ENCODE measurements around the gene RAD54L. TPM values are rescaled to one million over a fixed set of nuclear protein-coding genes. Genes with fewer than 3 reads are reported as not detected.

The RAD54L gene
- total RNA-seq, 1 experiment from 2014 or later = 44.8 TPM

DNA sequence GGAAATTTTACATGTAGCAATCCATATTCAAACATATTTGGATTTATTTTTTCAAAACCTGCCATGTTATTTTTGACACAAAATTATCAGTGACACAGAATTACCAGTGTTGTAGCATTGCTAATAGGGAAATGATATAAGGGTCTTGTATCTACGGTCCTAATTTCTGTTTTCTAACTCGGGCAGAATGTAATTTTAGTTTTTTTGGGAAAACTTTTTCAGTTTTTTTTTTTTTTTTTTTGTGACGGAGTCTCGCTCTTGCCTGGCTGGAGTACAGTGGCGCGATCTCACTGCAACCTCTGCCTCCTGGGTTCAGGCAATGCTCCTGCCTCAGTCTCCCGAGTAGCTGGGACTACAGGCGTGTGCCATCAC, 58.6 kb downstream of the RAD54L start:
- Histone ChIP-seq H2AFZ (no peak overlapping the region), H3K4me3 (no peak overlapping the region), H3K9me2 (ENCODE audit: insufficient read depth) (no peaks in the 10 kb centered on the region), H3K79me2 (ENCODE audit: low read depth) (peaks cover 87% of the 10 kb centered on the region), H3K9me3 (ENCODE audit: insufficient read depth, low read depth) (no peaks in the 10 kb centered on the region), H3F3A (ENCODE audit: insufficient read depth, low read depth) (peaks cover 11% of the 10 kb centered on the region), H3K27me3 (ENCODE audit: insufficient read depth, low read depth) (no peaks in the 10 kb centered on the region), H3K36me3 (ENCODE audit: low read depth) (peaks cover 34% of the 10 kb centered on the region), H3K27ac (no peak overlapping the region), H3K4me1 (replicated peaks; ENCODE audit: insufficient read depth) (peaks cover 26% of the 10 kb centered on the region), H4K20me1 (ENCODE audit: insufficient read depth) (peaks cover 55% of the 10 kb centered on the region), H3K4me2 (peak overlapping the region; percentile 98)
- no peak for DNase-seq
- intact Hi-C loops (cut with micrococcal nuclease; ENCODE audit: unreplicated experiment) = no loop called here
- ChIA-PET CTCF (no interaction called here), POLR2A (ENCODE audit: unreplicated experiment) (no interaction called here)
- no peak for TF ChIP-seq EZH2 (IDR thresholded peaks at IDR 0.05; ENCODE audit: low read depth)
- TF ChIP-seq, protein P1, sequence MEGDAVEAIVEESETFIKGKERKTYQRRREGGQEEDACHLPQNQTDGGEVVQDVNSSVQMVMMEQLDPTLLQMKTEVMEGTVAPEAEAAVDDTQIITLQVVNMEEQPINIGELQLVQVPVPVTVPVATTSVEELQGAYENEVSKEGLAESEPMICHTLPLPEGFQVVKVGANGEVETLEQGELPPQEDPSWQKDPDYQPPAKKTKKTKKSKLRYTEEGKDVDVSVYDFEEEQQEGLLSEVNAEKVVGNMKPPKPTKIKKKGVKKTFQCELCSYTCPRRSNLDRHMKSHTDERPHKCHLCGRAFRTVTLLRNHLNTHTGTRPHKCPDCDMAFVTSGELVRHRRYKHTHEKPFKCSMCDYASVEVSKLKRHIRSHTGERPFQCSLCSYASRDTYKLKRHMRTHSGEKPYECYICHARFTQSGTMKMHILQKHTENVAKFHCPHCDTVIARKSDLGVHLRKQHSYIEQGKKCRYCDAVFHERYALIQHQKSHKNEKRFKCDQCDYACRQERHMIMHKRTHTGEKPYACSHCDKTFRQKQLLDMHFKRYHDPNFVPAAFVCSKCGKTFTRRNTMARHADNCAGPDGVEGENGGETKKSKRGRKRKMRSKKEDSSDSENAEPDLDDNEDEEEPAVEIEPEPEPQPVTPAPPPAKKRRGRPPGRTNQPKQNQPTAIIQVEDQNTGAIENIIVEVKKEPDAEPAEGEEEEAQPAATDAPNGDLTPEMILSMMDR (conservative IDR thresholded peaks at IDR 0.05) = no peak
- no TSS peak for BruUV-seq (replicated peaks)

DNA sequence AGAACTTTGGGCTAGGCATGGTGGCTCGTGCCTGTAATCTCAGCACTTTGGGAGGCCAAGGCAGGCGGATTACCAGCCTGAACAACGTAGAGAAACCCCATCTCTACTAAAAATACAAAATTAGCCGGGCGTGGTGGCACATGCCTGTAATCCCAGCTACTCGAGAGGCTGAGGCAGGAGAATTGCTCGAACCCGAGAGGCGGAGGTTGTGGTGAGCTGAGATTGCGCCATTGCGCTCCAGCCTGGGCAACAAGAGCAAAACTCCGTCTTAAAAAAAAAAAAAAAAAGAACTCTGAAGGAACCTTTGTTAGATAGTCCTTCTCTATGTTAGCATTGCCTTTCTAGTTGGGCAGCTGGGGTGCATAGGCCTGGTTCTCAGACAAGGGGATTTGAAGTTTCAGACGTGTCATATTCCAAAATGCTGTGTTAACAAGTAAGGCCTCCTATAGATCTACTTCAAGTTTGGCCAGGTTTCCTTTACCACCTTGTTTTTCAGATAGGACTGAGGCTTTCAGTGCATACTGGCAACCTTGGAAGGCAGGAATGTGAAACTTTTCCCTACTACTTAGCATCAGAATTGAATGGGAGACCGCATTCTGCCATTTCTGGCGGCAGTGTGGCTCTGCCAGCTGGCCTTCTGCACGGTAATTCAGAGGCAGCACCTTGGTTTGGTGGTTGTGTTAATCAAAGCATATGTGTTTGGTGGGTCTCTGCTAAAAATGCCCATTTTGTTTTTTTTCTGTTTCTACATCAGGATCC, 62.0 kb downstream of the RAD54L start:
- Histone ChIP-seq H3K4me3 (no peak overlapping the region), H3K9me3 (ENCODE audit: insufficient read depth, low read depth) (no peaks in the 10 kb centered on the region), H3F3A (ENCODE audit: insufficient read depth, low read depth) (peaks cover 34% of the 10 kb centered on the region), H3K9me2 (ENCODE audit: insufficient read depth) (no peaks in the 10 kb centered on the region), H3K79me2 (ENCODE audit: low read depth) (peaks cover 57% of the 10 kb centered on the region), H3K4me1 (replicated peaks; ENCODE audit: insufficient read depth) (peaks cover 22% of the 10 kb centered on the region), H2AFZ (no peak overlapping the region), H3K27me3 (ENCODE audit: insufficient read depth, low read depth) (no peaks in the 10 kb centered on the region), H4K20me1 (ENCODE audit: insufficient read depth) (peaks cover 54% of the 10 kb centered on the region), H3K27ac (no peak overlapping the region), H3K36me3 (ENCODE audit: low read depth) (peaks cover 57% of the 10 kb centered on the region), H3K4me2 (no peak overlapping the region)
- BruUV-seq (replicated peaks) = no TSS peak
- DNase-seq = no peak
- intact Hi-C loops (cut with micrococcal nuclease; ENCODE audit: unreplicated experiment) = no loop called here
- POLR2A ChIA-PET (ENCODE audit: unreplicated experiment) = no interaction called here
- TF ChIP-seq EZH2 (IDR thresholded peaks at IDR 0.05; ENCODE audit: low read depth) = no peak
- TF ChIP-seq, protein P1 (conservative IDR thresholded peaks at IDR 0.05) = no peak
- CTCF ChIA-PET = no interaction called here

DNA sequence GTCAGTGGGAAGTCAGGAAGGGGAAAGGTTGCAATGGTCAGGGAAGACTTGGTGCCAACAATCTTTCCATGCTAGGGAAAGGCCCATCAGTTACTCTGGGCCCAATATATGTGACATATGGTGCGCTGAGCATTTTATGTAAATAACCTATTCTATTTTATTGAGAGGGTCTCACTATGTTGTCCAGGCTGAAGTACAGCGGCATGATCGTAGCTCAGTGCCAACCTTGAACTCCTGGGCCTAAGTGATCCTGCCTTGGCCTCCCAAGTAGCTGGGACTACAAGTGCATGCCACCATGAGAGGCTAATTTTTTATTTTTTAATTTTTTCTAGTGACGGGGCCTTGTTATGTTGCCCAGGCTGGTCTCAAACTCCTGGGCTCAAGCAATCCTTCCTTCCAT, 62.8 kb downstream of the RAD54L start:
- POLR2A ChIA-PET (ENCODE audit: unreplicated experiment) = no interaction called here
- Histone ChIP-seq H3K4me2 (no peak overlapping the region), H2AFZ (no peak overlapping the region), H3K36me3 (ENCODE audit: low read depth) (peaks cover 57% of the 10 kb centered on the region), H3K4me1 (replicated peaks; ENCODE audit: insufficient read depth) (peaks cover 21% of the 10 kb centered on the region), H4K20me1 (ENCODE audit: insufficient read depth) (peaks cover 48% of the 10 kb centered on the region), H3K9me3 (ENCODE audit: insufficient read depth, low read depth) (no peaks in the 10 kb centered on the region), H3K79me2 (ENCODE audit: low read depth) (peaks cover 50% of the 10 kb centered on the region), H3K27me3 (ENCODE audit: insufficient read depth, low read depth) (no peaks in the 10 kb centered on the region), H3K27ac (no peak overlapping the region), H3K4me3 (no peak overlapping the region), H3F3A (ENCODE audit: insufficient read depth, low read depth) (peaks cover 41% of the 10 kb centered on the region), H3K9me2 (ENCODE audit: insufficient read depth) (no peaks in the 10 kb centered on the region)
- DNase-seq = no peak
- BruUV-seq (replicated peaks) = no TSS peak
- CTCF ChIA-PET = no interaction called here
- no peak for TF ChIP-seq EZH2 (IDR thresholded peaks at IDR 0.05; ENCODE audit: low read depth)
- TF ChIP-seq, protein P1 (conservative IDR thresholded peaks at IDR 0.05) = no peak
- intact Hi-C loops (cut with micrococcal nuclease; ENCODE audit: unreplicated experiment) = no loop called here

All from PC-9 (cell line).